ENCODE data around the gene CCR8.
"Not testable (repeated sequence)": the region's sequence is repeated elsewhere in the genome, so short reads cannot be mapped to it uniquely, and the experiment has no call there.

The CCR8 gene

DNA sequence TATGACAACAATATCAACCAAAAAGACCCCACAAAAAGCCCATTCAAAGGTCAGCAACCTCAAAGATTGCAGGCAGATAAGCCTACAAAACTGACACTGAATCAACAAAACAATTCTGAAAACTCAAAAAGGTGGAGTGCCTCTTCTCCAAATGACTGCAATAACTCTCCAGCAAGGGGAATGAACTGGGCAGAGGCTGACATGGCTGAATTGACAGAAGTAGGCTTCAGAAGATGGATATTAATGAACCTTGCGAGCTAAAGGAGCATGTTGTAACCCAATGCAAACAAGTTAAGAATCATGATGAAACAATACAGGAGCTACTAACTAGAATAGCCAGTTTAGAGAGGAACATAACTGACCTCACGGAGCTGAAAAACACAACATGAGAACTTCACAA is 33.3 kb downstream of the CCR8 start:
- Histone ChIP-seq H3K4me2 (ENCODE audit: low read depth, low read length, poor library complexity, severe bottlenecking) (peak overlapping the region; percentile 82), H3K4me1 (ENCODE audit: insufficient read depth, low read length, poor library complexity, severe bottlenecking) (peaks cover 49% of the 10 kb centered on the region), H3K79me2 (ENCODE audit: insufficient read depth, low read length) (peaks cover 14% of the 10 kb centered on the region), H3K9ac (ENCODE audit: low read depth, low read length, poor library complexity, severe bottlenecking) (peak overlapping the region; percentile 80), H2AFZ (ENCODE audit: low read length) (no peak overlapping the region), H3F3A (ENCODE audit: low read depth) (0 out of 2 replicates have a peak, but pooled peaks cover 4% of the 10 kb centered on the region), H3K4me3 (ENCODE audit: low read length, poor library complexity, severe bottlenecking) (peak overlapping the region; percentile 71), H3K36me3 (ENCODE audit: insufficient read depth, low read length) (no peaks in the 10 kb centered on the region), H3K27me3 (ENCODE audit: insufficient read depth, low read length, poor library complexity, severe bottlenecking) (no peaks in the 10 kb centered on the region), H4K20me1 (ENCODE audit: insufficient read depth, low read length, poor library complexity, severe bottlenecking) (no peaks in the 10 kb centered on the region), H3K9me3 (ENCODE audit: insufficient read depth, low read depth, low read length) (peaks cover 9% of the 10 kb centered on the region; the same call in 1 of the 2 replicates), H3K9me2 (replicated peaks; ENCODE audit: low read depth, low read length) (no peaks in the 10 kb centered on the region)
- no peak for TF ChIP-seq EZH2phosphoT487 (IDR thresholded peaks at IDR 0.05; ENCODE audit: borderline replicate concordance)
- TF ChIP-seq, protein P1, sequence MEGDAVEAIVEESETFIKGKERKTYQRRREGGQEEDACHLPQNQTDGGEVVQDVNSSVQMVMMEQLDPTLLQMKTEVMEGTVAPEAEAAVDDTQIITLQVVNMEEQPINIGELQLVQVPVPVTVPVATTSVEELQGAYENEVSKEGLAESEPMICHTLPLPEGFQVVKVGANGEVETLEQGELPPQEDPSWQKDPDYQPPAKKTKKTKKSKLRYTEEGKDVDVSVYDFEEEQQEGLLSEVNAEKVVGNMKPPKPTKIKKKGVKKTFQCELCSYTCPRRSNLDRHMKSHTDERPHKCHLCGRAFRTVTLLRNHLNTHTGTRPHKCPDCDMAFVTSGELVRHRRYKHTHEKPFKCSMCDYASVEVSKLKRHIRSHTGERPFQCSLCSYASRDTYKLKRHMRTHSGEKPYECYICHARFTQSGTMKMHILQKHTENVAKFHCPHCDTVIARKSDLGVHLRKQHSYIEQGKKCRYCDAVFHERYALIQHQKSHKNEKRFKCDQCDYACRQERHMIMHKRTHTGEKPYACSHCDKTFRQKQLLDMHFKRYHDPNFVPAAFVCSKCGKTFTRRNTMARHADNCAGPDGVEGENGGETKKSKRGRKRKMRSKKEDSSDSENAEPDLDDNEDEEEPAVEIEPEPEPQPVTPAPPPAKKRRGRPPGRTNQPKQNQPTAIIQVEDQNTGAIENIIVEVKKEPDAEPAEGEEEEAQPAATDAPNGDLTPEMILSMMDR (conservative IDR thresholded peaks at IDR 0.05; ENCODE audit: low read length) = no peak

- not testable (repeated sequence) for H3K4me1 ChIP-seq (ENCODE audit: insufficient read depth, low read length, poor library complexity, severe bottlenecking); H3F3A ChIP-seq (ENCODE audit: low read depth); H3K9ac ChIP-seq (ENCODE audit: low read depth, low read length, poor library complexity, severe bottlenecking); H4K20me1 ChIP-seq (ENCODE audit: insufficient read depth, low read length, poor library complexity, severe bottlenecking); H2AFZ ChIP-seq (ENCODE audit: low read length); H3K36me3 ChIP-seq (ENCODE audit: insufficient read depth, low read length); H3K9me2 ChIP-seq (replicated peaks; ENCODE audit: low read depth, low read length); H3K4me2 ChIP-seq (ENCODE audit: low read depth, low read length, poor library complexity, severe bottlenecking); H3K9me3 ChIP-seq (ENCODE audit: insufficient read depth, low read depth, low read length); H3K4me3 ChIP-seq (ENCODE audit: low read length, poor library complexity, severe bottlenecking); H3K79me2 ChIP-seq (ENCODE audit: insufficient read depth, low read length); H3K27me3 ChIP-seq (ENCODE audit: insufficient read depth, low read length, poor library complexity, severe bottlenecking)
Observed at GRCh38 chr3:39370450-39370849, 40.9 kb downstream of the CCR8 start.

GRCh38 chr3:39372833-39373232 is 43.3 kb downstream of the CCR8 start:
- Histone ChIP-seq H3K9me3 (ENCODE audit: insufficient read depth, low read depth, low read length) (no peaks in the 10 kb centered on the region), H3K4me3 (ENCODE audit: low read length, poor library complexity, severe bottlenecking) (no peak overlapping the region), H3K4me2 (ENCODE audit: low read depth, low read length, poor library complexity, severe bottlenecking) (no peak overlapping the region), H3K79me2 (ENCODE audit: insufficient read depth, low read length) (no peaks in the 10 kb centered on the region), H4K20me1 (ENCODE audit: insufficient read depth, low read length, poor library complexity, severe bottlenecking) (no peaks in the 10 kb centered on the region), H3K9ac (ENCODE audit: low read depth, low read length, poor library complexity, severe bottlenecking) (no peak overlapping the region), H3K27me3 (ENCODE audit: insufficient read depth, low read length, poor library complexity, severe bottlenecking) (no peaks in the 10 kb centered on the region), H2AFZ (ENCODE audit: low read length) (no peak overlapping the region), H3K36me3 (ENCODE audit: insufficient read depth, low read length) (no peaks in the 10 kb centered on the region), H3K4me1 (ENCODE audit: insufficient read depth, low read length, poor library complexity, severe bottlenecking) (peaks cover 11% of the 10 kb centered on the region), H3F3A (ENCODE audit: low read depth) (no peaks in the 10 kb centered on the region), H3K9me2 (replicated peaks; ENCODE audit: low read depth, low read length) (no peaks in the 10 kb centered on the region)
- TF ChIP-seq, protein P1 (conservative IDR thresholded peaks at IDR 0.05; ENCODE audit: low read length) = no peak
- no peak for TF ChIP-seq EZH2phosphoT487 (IDR thresholded peaks at IDR 0.05; ENCODE audit: borderline replicate concordance)

GRCh38 chr3:39376959-39377634 is 47.6 kb downstream of the CCR8 start:
- H3K27me3 ChIP-seq (ENCODE audit: insufficient read depth, low read length, poor library complexity, severe bottlenecking) = no peaks in the 10 kb centered on the region
- H3K9me2 ChIP-seq (replicated peaks; ENCODE audit: low read depth, low read length) = no peaks in the 10 kb centered on the region
- peak overlapping the region; percentile 46 for H3K9ac ChIP-seq (ENCODE audit: low read depth, low read length, poor library complexity, severe bottlenecking)
- H3K4me2 ChIP-seq (ENCODE audit: low read depth, low read length, poor library complexity, severe bottlenecking) = no peak overlapping the region
- peaks cover 16% of the 10 kb centered on the region for H3K4me1 ChIP-seq (ENCODE audit: insufficient read depth, low read length, poor library complexity, severe bottlenecking)
- no peak overlapping the region for H3K4me3 ChIP-seq (ENCODE audit: low read length, poor library complexity, severe bottlenecking)
- H3K9me3 ChIP-seq (ENCODE audit: insufficient read depth, low read depth, low read length) = no peaks in the 10 kb centered on the region
- no peaks in the 10 kb centered on the region for H3K36me3 ChIP-seq (ENCODE audit: insufficient read depth, low read length)
- no peak for TF ChIP-seq EZH2phosphoT487 (IDR thresholded peaks at IDR 0.05; ENCODE audit: borderline replicate concordance)
- TF ChIP-seq, protein P1 (conservative IDR thresholded peaks at IDR 0.05; ENCODE audit: low read length) = no peak
- H3K79me2 ChIP-seq (ENCODE audit: insufficient read depth, low read length) = no peaks in the 10 kb centered on the region
- H3F3A ChIP-seq (ENCODE audit: low read depth) = no peaks in the 10 kb centered on the region
- H4K20me1 ChIP-seq (ENCODE audit: insufficient read depth, low read length, poor library complexity, severe bottlenecking) = no peaks in the 10 kb centered on the region
- no peak overlapping the region for H2AFZ ChIP-seq (ENCODE audit: low read length)

Data from Loucy (cell line).